HG03571 (cell line): ENCODE data around the gene CEND1.

Experiments
- ATAC-seq: cut with Tn5 transposase; IDR thresholded peaks from one replicate; pipeline ENCODE4 v1.9.1; 2021; ENCODE audit not compliant: unreplicated experiment

Gene CEND1

GRCh38 chr11:796565-797295 lies 6.8 kb upstream of the CEND1 start:
- ATAC-seq: no peak

- no peak for ATAC-seq
Observed at GRCh38 chr11:795634-796564, 6.0 kb upstream of the CEND1 start.

GRCh38 chr11:794766-795633 lies 5.1 kb upstream of the CEND1 start:
- no peak for ATAC-seq

- ATAC-seq: no peak
Observed at GRCh38 chr11:794013-794765, 4.3 kb upstream of the CEND1 start.

GRCh38 chr11:793556-793955 lies 3.7 kb upstream of the CEND1 start:
- ATAC-seq: no peak

DNA sequence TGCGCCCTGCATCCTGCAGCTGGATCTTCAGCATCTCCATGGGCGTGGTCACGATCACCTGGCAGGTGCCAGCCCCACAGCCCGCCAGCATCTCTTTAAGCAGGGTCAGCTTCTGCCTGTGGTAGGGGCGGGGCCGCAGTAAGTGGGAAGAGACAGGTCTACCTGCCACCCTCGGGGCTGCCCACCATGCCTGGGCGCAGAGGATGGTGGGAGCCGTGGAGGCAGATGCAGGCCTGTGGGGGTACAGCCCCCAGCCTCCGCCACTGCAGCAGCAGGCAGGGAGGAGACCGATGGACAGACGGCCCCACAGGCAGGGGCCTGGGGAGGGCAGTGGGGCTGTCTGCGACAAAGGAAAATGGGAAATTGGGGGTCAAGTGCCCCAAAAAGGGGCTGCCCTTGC lies 3.0 kb upstream of the CEND1 start:
- no peak for ATAC-seq

GRCh38 chr11:792535-792821 lies 2.6 kb upstream of the CEND1 start:
- no peak for ATAC-seq

DNA sequence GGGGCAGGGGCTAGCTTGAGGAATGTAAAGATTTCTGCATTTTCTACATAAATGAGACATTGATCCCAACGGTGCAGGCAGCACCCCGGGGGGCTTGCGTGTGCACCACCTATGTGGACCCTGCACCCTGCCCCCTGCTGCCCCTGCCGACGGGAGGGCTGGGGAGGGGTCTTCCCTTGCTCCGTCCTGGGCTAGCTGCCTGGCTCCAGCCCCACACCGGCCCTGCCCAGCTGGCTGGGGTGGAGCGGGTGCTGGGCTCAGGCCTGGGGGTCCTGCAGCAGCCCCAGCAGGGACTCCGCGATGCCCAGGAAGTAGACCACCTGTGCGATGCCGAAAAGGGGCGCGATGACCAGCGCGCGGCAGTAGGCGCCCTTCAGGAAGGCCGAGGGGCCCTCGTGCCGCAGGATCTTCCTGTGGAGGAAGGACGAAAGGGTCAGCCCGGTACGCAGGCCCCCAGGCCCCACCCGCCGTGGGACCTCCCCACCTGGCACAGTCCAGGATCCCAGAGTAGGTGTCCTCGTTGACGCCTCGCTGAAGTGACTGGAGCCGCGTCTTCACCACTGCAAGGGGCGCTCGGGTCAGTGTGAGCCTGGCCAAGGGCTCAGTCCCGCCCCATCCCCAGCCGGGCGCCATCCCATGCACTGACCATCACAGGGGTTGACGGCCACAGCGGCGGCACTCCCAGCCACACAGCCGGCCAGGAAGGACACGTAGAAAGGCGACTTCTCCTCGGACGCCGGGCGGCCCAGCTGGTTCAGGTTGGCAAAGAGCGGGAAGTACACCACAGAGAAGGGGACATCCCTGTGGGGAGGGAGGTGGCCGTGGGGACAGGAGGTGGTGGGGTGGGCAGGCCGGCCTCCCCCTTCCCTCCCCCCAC lies 2.0 kb upstream of the CEND1 start:
- no peak for ATAC-seq

- ATAC-seq: no peak
Observed at GRCh38 chr11:790721-791564, 1.1 kb upstream of the CEND1 start.

DNA sequence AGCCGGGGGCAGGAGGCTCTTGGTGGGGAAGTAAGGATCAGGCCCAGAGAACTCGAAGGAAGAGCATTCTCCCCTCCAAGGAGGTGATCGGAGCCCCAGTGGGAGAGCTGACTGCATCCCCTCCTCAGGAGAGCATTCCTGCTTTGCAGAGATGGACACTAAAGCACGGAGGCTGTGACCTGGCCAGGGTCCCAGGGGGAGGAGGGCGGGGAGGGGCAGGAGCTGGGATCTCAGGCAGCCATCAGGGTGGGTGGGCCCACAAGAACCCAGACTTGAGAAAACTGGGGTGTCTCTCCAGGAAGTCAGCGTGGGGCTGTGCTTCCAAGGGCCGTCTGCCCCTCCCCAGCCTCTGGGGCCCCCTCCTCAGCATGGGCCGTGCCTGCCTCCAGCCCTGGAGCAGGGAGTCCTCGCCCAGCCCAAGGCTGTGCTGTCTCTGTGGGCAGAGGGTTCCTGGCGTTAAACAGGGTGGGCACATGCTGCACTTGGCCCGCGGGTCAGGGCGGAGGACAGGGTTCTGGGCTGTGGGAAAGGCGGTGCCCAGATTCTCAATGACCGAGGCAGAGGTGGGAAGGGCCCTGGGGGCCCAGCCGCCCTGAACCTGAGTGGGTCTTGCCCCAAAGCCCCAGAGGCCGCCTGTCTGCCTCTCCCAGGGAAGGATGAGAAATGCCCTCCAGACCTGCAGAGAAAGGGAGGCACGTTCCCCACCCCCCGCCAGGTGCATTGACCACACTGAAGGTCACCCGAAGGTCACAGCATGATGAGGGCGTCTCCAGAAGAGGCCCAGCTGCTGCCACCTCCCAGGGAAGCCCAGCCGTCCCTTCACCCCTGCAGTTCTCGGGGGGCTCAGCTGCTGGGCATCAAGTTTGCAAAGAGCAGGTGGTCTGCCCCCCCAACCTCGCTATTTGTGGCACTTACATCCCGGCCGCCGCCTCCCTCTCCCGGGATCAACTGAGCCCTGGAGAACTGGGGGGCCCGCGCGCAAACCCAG lies 643 bp downstream of the CEND1 start:
- ATAC-seq: no peak

GRCh38 chr11:788009-788640 lies 1.8 kb downstream of the CEND1 start:
- no peak for ATAC-seq

GRCh38 chr11:787084-787675 lies 2.7 kb downstream of the CEND1 start:
- ATAC-seq: no peak

GRCh38 chr11:786235-787083 lies 3.4 kb downstream of the CEND1 start:
- ATAC-seq: no peak

GRCh38 chr11:783581-784015 lies 6.3 kb downstream of the CEND1 start:
- ATAC-seq: no peak

- ATAC-seq: no peak
Observed at GRCh38 chr11:782264-783174, 7.4 kb downstream of the CEND1 start.
